Activated CD8-positive, alpha-beta memory T cell treated with anti-CD3 and anti-CD28 coated beads for 48 hours (primary cell): ENCODE results near the gene CALD1.

ENCODE experiments used
- DNase-seq, 3 experiments: peaks; one replicate each; pipeline ENCODE4 v3.0.0-alpha.2; 2020; ENCODE audit warnings: low read depth in 2 of 3, low spot score in 2 of 3

Gene CALD1, protein sequence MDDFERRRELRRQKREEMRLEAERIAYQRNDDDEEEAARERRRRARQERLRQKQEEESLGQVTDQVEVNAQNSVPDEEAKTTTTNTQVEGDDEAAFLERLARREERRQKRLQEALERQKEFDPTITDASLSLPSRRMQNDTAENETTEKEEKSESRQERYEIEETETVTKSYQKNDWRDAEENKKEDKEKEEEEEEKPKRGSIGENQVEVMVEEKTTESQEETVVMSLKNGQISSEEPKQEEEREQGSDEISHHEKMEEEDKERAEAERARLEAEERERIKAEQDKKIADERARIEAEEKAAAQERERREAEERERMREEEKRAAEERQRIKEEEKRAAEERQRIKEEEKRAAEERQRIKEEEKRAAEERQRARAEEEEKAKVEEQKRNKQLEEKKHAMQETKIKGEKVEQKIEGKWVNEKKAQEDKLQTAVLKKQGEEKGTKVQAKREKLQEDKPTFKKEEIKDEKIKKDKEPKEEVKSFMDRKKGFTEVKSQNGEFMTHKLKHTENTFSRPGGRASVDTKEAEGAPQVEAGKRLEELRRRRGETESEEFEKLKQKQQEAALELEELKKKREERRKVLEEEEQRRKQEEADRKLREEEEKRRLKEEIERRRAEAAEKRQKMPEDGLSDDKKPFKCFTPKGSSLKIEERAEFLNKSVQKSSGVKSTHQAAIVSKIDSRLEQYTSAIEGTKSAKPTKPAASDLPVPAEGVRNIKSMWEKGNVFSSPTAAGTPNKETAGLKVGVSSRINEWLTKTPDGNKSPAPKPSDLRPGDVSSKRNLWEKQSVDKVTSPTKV

GRCh38 chr7:134778941-134779740, at the start of gene CALD1:
CALD1 (plus strand) TSS chr7:134779634; CDS start chr7:134867734, 88,100 bp downstream.
- DNase-seq, result no peak

DNA sequence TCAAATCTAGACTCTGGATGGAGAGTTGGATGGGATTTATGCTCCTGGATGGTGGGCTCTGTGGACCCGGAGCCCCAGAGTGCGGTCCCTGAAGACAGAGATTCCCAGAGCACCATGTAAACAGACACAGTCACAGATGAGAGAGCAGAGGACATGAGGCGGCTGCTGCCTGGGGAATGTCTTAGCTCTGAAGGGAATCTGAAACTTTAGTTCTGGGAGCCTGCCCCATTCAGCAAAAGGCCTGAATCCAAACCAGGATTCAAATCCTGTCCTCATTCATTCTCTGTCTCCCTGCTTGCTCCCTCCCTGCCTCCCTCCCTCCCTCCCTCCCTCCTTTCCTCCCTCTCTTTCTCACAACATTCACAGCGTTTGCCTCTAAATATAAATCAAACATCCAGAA, 49.5 kb upstream of the CALD1 start:
- DNase-seq, result no peak

DNA sequence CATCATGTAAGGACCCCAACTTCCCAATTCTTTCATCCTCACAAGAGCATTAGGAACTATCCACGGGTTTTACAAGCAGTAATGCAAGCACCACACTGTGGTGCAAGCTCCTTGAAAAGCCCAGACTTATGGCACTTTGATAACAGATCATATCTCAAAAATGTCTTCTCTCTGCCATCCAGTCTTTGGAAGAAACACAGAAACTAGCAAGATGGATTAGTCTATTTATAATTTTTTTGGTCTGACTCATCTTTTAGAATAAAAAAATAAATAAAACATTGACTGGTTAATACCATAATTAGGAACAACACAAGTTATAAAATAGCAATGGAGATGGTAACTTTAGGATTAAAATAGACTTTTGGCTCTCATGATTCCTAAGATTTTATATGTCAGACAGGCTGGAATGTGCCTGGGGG, 49.0 kb upstream of the CALD1 start:
- DNase-seq, result no peak

DNA sequence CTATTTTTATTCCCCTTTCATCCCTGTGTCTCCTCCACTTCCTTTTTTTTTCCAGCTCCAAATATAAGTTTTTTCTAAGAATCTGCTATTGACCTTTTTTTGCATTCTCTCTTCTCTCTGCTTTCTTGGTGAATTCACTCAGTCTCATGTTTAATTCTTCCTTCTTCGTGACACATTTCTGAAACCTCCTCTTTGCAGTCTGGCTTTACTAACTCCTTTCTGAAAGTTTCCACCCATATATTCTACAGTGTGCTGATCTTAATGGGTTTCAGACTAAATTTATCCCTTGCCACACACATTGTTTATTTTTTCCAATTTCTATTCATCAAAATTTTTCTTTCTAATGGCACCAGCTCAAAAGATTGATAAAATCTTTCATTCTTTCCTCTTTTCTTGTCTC, 47.8 kb upstream of the CALD1 start:
- DNase-seq, result no peak

GRCh38 chr7:134732728-134733127, 46.7 kb upstream of the CALD1 start:
- no peak for DNase-seq

DNA sequence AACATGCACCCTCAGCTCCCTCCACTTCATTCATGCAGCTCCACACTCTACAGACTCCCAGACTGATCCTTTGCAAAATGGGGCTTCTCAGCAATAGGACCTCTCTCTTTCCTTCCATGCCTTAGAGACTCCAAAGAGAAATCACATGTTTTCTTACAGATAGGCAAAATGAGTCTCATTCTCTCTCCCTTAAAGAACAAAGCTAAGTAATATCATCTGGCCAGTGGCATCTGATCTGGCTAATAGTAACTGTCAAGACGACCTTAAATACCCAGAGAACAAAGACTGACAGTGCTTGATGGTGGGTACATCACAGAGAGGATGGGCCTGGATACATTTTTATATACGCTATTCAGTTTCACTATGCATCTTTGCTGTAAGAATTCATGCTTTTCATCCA, 43.1 kb upstream of the CALD1 start:
- DNase-seq, result no peak

DNA sequence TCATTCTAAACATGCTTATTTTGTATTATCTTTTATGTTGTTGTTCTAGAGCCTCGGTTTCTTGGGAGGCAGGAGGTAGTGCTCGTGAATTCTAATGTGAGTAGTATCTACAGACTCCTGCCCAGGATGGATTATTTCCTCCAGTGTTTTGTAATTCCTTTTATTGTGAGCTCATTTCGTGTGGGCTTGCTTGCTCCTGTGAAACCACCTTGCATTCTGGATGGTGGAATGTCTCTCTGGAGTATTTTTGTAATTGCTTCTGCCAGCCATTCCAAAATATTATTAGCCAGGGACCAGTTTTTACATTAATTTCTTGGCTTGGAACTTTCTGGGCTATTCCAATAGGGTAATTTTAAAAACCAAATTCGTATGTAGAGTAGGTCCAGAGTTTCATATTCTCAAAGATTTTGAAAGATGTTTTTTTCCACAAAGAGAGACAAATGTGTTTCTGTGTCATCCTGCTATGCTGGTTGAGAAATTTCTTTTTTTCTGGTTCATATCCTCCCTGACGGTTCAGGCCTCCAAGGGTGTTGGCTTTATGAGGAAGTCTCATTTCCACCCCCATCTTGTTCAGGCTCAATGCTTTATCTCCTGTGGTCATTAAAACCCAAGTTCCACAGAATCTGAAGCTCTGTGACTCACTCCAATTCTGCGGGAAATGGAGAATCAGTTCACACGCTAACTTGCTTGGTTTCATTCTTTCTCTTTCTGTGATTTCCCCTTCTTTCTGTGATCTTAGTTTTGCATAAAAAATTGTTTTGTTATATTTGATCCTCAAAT, 41.7 kb upstream of the CALD1 start:
- DNase-seq, result no peak

GRCh38 chr7:134739362-134739761, 40.1 kb upstream of the CALD1 start:
- no peak for DNase-seq

DNA sequence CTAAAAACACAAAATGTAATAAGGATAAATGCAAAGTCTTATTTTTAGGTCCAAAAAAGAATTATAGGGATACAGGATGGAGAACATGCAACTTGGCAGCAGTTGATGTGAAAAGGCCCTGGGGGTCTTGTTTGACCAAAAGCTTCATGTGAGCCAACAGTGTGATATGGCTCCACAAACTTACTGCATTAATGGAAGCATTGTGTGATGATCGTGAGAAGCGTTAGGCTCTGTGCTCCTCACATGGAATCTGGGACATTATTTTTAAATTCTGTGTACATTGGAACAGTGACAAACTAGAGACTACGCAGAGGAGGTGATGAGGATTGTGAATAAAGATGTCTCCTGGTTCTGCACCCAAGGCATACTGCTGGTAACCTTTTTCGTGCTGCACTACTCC, 39.1 kb upstream of the CALD1 start:
- no peak for DNase-seq

DNA sequence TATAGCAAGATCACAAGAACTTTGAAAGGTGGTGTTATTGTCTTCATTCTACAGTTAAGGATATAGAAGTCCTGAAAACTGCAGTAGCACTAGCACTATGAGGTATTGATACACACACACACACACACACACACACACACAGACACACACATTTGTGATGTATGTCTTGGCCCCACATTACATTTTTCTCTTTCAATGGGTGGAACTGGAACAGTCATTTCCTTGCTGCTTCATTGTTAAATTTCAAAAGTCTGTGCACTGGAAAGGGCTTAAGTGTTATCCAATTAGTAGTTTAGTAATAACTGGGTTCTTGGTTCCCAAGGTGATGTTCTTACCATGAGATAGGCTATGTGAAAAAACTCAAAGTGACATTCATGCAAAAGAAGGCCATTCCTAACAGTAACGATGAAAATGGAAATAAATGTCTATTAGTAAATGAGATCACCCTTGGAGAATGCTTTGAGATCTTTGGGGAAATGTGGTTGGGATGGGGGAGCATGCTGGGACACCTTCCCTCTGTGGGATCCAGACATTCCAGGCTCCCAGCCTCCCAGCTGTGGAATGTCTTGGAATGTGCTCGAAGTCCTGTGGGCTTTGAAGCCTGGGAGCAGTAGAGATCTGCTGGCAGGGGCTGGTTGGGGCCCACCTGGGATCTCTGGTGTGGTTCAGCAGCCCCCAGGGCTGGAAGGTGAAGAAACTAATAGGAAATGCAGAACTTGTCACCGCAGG, 37.4 kb upstream of the CALD1 start:
- DNase-seq, result no peak

DNA sequence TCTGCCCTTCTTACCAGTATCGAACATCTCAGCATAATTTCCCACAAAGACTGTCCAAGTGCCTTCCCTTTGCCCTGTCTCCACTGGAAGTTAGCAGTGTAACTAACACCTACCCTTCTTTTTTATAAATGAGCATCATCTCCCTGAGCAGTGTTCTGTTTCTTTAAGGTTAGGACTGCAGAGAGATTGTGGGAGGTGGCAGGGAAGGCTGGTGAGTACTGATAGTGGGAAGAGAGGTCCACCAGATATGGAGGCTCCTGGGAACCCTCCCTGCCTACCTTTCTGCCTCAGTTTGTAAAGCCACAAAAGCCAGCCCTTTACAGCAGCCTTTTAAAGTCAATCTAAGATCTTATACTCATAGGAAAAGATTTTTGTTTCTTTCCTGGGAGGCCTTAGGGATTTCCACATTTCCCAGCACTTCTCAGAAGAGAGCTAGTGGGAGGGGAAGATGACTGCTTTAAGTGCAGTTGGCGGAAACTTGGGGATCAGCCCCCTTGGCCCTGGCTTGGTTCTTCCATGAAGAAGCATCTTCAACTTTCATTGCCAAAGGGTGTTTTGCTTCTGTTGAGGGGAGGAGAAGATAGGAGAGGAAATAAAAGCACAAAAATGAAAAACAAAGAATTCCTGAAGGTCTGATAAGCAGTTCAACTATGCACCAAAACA, 36.6 kb upstream of the CALD1 start:
- DNase-seq, result no peak

GRCh38 chr7:134744569-134744968, 34.9 kb upstream of the CALD1 start:
- DNase-seq, result no peak

DNA sequence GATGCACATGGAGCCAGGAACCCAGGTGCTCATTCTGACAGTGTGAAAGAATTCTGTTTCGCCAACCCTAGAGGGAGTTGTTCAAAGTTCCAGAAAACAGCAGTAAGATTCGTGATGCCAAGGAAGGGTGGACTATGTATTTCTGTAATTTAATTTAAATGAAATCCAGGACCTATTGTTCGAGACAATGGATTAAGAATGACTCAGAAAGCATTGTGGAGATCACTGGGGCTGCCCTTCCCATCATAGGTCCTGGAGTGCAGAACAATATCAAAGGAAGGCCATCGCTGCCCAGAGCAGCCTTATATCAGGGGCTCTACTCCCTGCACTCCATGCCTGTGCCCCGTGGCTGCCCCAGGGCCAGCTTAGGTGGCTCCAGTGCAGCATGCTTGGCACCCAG, 32.1 kb upstream of the CALD1 start:
- no peak for DNase-seq

GRCh38 chr7:134750083-134751062, 29.1 kb upstream of the CALD1 start:
- DNase-seq, result peak in 2 of 3 experiments; percentile 51 to 64

- DNase-seq, result no peak
Measured at GRCh38 chr7:134752006-134752760, 27.3 kb upstream of the CALD1 start.

DNA sequence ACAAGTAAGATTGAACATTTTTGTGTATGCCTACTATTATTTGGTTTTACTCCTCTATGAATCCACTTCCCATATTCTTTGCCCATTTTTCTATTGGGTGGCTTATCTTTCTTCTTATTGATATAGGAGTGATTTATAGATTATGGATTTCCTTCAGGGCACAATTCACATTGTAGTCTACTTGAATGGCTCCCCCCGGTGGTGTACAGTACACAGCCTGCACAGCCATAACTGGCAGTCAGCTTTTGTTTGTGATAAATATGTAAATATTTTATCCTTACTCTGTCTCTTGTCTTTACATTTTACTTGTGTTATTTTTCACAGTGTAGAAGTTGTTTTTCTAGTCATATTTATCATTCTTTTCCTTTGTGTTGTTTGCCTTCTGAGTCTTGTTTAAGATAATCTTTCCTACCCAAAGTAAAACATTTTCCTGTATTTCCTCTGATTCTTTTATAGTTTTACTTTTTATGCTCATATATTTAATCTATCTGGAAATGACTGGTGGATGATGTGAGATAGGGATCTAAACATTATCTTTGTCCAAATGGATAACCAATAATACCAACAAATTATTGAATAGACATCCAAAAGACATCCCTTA, 23.9 kb upstream of the CALD1 start:
- DNase-seq, result peak in 1 of 3 experiments; percentile 15

GRCh38 chr7:134757938-134758337, 21.5 kb upstream of the CALD1 start:
- DNase-seq, result no peak
